LNCAP (cell line): ENCODE data around the gene ZBTB20.

ENCODE experiments used
- TF ChIP-seq, protein P1 (sequence below): fragments of 450-650 bp; IDR thresholded peaks from 2 replicates; pipeline ENCODE4 v1.5.1; 2017; ENCODE audit warnings: mild to moderate bottlenecking

ZBTB20 gene

DNA sequence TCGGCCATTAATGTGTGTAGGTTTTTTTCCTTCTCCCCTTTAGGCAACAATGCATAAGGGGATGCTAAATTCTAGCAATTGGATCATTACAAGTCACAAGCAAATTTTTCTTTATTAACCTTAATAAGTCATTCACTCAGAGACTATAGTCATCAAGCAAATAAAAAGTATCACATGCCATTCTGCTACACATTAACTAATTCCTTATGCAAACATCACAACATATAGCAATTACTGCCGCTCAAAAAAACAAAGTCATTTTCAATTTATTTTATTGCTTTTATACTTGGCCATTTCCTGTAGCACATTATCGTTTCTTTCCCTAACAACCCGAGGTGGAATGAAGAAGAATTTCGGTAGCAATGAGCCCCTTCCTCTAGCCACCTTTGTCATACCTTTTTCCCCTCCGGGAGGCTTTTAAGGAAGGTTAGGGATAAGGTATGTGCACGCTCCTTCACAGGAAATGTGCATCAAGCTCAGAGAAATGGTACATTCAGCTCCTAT is 432.1 kb downstream of the ZBTB20 start:
- TF ChIP-seq, protein P1, sequence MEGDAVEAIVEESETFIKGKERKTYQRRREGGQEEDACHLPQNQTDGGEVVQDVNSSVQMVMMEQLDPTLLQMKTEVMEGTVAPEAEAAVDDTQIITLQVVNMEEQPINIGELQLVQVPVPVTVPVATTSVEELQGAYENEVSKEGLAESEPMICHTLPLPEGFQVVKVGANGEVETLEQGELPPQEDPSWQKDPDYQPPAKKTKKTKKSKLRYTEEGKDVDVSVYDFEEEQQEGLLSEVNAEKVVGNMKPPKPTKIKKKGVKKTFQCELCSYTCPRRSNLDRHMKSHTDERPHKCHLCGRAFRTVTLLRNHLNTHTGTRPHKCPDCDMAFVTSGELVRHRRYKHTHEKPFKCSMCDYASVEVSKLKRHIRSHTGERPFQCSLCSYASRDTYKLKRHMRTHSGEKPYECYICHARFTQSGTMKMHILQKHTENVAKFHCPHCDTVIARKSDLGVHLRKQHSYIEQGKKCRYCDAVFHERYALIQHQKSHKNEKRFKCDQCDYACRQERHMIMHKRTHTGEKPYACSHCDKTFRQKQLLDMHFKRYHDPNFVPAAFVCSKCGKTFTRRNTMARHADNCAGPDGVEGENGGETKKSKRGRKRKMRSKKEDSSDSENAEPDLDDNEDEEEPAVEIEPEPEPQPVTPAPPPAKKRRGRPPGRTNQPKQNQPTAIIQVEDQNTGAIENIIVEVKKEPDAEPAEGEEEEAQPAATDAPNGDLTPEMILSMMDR, result no peak

DNA sequence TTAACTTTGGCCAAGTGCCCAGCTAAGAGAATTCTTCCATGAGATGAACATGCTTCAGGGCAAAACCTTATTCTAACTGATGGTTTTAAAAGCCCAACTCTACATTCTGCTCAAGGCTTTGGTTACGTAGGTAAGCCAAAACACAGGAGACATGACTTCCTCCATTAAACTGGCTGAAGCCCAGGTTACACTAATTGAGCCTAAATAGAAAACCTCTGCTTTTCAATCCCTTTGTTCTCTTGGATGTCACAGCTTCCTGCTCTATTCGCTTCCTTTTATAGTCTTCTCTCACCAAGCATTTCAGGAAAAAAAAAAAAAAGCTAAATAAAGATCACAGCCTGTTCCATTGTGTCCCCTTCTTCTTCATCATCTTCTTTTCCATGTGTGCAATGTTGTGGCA is 432.9 kb downstream of the ZBTB20 start:
- TF ChIP-seq, protein P1, result no peak

DNA sequence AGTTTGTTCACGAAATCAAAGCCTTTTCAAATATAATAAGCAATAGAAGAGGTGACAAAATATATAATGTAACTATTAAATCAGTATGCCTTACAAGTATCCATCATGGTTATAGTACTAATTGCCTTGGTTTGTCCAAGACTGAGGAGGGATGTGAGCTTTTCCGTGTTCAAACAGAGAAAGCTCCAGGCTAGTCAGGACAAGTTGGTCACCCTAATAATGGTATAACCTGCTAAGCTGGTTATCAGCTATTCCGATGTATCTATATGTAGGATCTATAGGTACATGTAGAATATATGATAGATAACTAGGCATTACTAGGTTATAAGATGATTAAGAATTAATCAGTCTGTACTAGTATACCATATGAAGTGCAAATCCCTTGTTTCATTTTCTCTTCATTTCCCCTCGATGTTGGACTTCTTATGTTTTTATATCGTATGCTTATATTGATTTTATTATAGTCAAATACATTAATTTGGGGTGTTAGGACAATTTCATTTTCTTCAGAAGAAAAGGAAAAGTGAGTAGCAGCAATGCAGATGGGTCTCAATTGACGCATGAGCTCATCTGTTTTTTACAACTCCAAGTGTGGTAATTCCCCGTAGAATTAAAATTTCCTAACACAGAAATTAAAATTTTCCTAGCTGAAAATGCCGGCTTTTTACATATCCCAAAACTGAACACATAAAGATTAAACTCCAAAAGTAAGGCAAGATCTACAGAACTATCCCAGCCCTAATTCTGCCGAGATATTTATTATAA is 434.2 kb downstream of the ZBTB20 start:
- TF ChIP-seq, protein P1, result no peak

DNA sequence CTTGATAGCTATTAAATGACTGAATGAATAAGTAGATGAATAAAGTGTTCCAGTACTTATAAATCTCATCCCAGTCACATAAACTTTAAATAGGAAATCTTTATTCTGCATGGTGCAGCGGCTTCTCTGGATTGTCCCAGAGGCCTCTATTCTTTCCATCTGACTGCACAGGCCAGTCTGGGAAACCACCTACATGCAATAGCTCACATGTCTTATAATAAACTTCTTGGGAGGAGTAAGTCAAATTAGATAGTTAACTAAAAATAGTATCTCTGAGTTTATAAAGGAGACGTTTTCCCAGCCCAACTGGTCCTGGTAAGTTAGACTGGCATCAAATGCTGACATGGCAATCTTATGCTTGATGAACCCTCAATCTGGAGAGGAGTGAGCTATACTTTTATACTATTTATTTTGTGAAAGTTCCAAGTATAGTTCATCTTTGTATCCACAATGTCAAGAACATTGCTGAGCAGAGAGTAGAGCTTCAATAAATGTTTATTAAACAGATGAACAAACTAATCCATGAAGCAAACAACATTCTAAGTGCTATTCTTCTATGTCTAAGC is 435.7 kb downstream of the ZBTB20 start:
- TF ChIP-seq, protein P1, result no peak

DNA sequence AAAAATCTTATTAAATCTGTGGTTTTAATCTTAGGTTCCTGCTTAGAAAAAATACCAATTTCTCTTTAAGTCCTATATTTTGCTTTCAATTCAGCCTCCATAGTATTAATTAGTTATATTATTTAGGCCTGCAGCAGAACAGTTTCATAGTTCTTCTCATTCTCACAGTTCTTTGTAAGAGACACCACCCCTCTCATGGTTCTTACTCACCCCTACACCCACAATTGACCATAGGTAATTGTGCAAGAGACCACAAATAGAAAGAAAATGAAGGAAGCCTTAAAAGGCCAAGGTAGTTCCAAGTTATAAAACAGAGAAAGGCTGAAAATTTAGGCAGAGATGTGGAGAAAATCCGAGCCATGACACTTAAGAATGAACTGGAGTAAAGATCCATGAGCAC is 438.0 kb downstream of the ZBTB20 start:
- TF ChIP-seq, protein P1, result no peak

DNA sequence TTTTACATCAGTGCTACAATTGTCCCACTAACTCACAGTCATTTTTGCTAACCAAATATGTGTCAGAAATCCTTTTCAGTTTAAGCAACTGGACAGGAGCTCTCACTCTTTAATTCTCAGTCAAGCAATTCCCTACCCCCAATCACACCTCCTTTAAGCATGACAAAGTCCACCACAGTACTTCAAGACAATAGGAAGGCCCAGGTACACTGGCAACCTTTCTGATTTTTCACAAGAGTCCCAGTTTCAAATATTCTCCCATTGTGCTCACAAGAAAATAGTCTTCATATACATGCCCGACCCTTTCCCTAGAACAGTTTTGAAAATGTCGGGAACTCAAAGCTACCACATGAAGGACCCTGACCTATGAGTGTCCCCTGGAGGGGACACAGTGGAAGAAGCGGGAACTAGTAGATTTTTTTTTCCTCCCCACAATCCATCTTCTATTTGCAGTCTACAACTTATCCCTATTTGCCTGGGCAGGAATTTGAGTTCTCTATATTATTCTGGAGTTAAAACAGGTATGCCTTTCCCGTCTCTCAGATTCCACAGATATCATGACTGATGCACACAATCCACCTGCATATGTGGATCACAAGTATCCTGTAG is 439.7 kb downstream of the ZBTB20 start:
- TF ChIP-seq, protein P1, result no peak

DNA sequence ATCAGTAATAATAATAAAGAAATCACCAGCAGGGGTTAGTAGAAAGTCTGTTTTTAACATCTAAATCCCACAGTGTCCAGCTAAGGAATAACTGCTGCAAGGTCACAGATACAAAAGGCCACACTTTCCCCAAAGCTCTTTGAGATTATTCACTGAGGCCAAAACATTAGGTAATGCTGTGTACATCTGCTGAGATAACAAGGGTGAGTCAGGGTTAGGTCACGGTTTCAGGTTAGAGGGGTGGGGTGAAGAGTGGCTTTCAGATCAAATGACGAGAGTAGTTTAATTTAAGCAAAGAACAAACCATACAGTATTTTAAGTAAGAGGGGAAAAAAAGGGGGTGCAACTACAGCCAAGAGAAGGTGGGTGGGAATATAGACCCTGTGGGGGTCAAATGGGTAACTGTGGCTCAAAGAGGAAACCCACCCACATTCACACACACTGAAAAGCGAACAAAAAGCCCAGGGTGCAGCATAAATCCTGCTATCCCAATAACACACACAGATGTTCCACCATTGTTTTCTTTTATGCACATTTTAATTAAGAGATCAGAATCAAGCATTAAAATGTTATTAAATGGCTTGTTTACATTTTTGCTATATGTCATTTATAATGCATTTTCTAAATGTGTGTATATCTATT is 440.4 kb downstream of the ZBTB20 start:
- TF ChIP-seq, protein P1, result no peak
